SU-DHL-6 (cell line): ENCODE measurements around the gene ZNF205.

ENCODE experiments used
- H2AFZ ChIP-seq: fragments of 200-600 bp; sonication (generic); 2 replicates; pipeline ENCODE4 v1.6.1; 2014; ENCODE audit warnings: low read depth, mild to moderate bottlenecking, moderate library complexity, mixed read lengths, antibody characterized with exemption, low read length; ENCODE audit not compliant: severe bottlenecking
- H3F3A ChIP-seq: fragments of 200-600 bp; shearing (Covaris generic); 2 replicates; pipeline ENCODE4 v1.6.0; 2016; ENCODE audit warnings: antibody characterized with exemption, mild to moderate bottlenecking; ENCODE audit not compliant: insufficient read depth
- H3K27ac ChIP-seq: fragments of 200-600 bp; sonication (generic); 2 replicates; pipeline ENCODE4 v1.5.1; 2016; ENCODE audit warnings: low read depth, mild to moderate bottlenecking, low read length, moderate library complexity, mixed read lengths
- H3K27me3 ChIP-seq: fragments of 200-600 bp; sonication (generic), shearing (Covaris generic); 2 replicates; pipeline ENCODE4 v1.6.0; 2014; ENCODE audit warnings: mild to moderate bottlenecking, low read length
- H3K36me3 ChIP-seq: fragments of 200-600 bp; sonication (generic); 2 replicates; pipeline ENCODE4 v1.6.1; 2014; ENCODE audit warnings: mild to moderate bottlenecking, low read length, mixed read lengths
- H3K4me2 ChIP-seq: fragments of 300-600, 200-600 bp; shearing (Covaris generic), sonication (generic); 2 replicates; pipeline ENCODE4 v1.6.0; 2014; ENCODE audit warnings: low read length, low read depth, mild to moderate bottlenecking; ENCODE audit not compliant: poor library complexity, severe bottlenecking
- H3K4me3 ChIP-seq: fragments of 200-600 bp; sonication (generic); 2 replicates; pipeline ENCODE4 v1.5.1; 2014; ENCODE audit warnings: antibody characterized with exemption, low read length, mild to moderate bottlenecking, mixed read lengths; ENCODE audit not compliant: insufficient read depth, poor library complexity, severe bottlenecking
- H3K79me2 ChIP-seq: fragments of 200-600 bp; sonication (generic); 2 replicates; pipeline ENCODE4 v1.6.1; 2014; ENCODE audit warnings: mild to moderate bottlenecking, low read length, moderate library complexity; ENCODE audit not compliant: insufficient read depth
- H3K9ac ChIP-seq: fragments of 200-600 bp; sonication (generic); 2 replicates; pipeline ENCODE4 v1.7.0; 2014; ENCODE audit warnings: mild to moderate bottlenecking, low read length
- H3K9me2 ChIP-seq: fragments of 200-600 bp; sonication (generic); replicated peaks from 2 replicates; pipeline ENCODE4 v1.6.1; 2014; ENCODE audit warnings: low read length; ENCODE audit not compliant: insufficient read depth
- H3K9me3 ChIP-seq: fragments of 200-600 bp; sonication (generic); 2 replicates; pipeline ENCODE4 v1.6.1; 2014; ENCODE audit warnings: low read length, mixed read lengths; ENCODE audit not compliant: insufficient read depth
- H4K20me1 ChIP-seq: fragments of 200-600 bp; sonication (generic); 2 replicates; pipeline ENCODE4 v1.6.1; 2014; ENCODE audit warnings: low read depth, mild to moderate bottlenecking, antibody characterized with exemption, low read length, moderate library complexity, mixed read lengths
- CTCF ChIP-seq: fragments of 200-600 bp; sonication (generic); IDR thresholded peaks from one replicate; pipeline ENCODE4 v1.5.1; 2017; ENCODE audit warnings: antibody characterized with exemption, mild to moderate bottlenecking, low read length, moderate library complexity; ENCODE audit not compliant: insufficient read depth, poor library complexity, severe bottlenecking
- EZH2phosphoT487 ChIP-seq: fragments of 200-600 bp; sonication (generic), shearing (Covaris generic); conservative IDR thresholded peaks from 2 replicates; pipeline ENCODE4 v1.6.1; 2018; ENCODE audit warnings: mild to moderate bottlenecking, antibody characterized with exemption, low read length, moderate library complexity, mixed read lengths

Gene ZNF205

GRCh38 chr16:3144321-3144983 is 32.1 kb downstream of the ZNF205 start:
- H4K20me1 ChIP-seq = no peaks in the 10 kb centered on the region
- TF ChIP-seq CTCF = no peak
- TF ChIP-seq EZH2phosphoT487 = no peak
- H3K9ac ChIP-seq = no peak overlapping the region
- H2AFZ ChIP-seq = no peak overlapping the region
- no peak overlapping the region for H3K27ac ChIP-seq
- H3K79me2 ChIP-seq = no peaks in the 10 kb centered on the region
- H3K27me3 ChIP-seq = no peaks in the 10 kb centered on the region
- no peaks in the 10 kb centered on the region for H3K9me2 ChIP-seq
- H3K4me3 ChIP-seq = no peak overlapping the region
- no peaks in the 10 kb centered on the region for H3K36me3 ChIP-seq
- no peak overlapping the region for H3K4me2 ChIP-seq
- H3K9me3 ChIP-seq = no peaks in the 10 kb centered on the region
- H3F3A ChIP-seq = no peaks in the 10 kb centered on the region

- Histone ChIP-seq H3K27ac (no peak overlapping the region), H2AFZ (no peak overlapping the region), H3K4me2 (no peak overlapping the region), H3F3A (no peaks in the 10 kb centered on the region), H3K79me2 (no peaks in the 10 kb centered on the region), H3K36me3 (no peaks in the 10 kb centered on the region), H3K9me2 (no peaks in the 10 kb centered on the region), H3K27me3 (no peaks in the 10 kb centered on the region), H3K9ac (no peak overlapping the region), H3K4me3 (no peak overlapping the region), H3K9me3 (no peaks in the 10 kb centered on the region), H4K20me1 (no peaks in the 10 kb centered on the region)
- TF ChIP-seq EZH2phosphoT487 (no peak), CTCF (no peak)
Observed at GRCh38 chr16:3145151-3145550, 32.8 kb downstream of the ZNF205 start.

DNA sequence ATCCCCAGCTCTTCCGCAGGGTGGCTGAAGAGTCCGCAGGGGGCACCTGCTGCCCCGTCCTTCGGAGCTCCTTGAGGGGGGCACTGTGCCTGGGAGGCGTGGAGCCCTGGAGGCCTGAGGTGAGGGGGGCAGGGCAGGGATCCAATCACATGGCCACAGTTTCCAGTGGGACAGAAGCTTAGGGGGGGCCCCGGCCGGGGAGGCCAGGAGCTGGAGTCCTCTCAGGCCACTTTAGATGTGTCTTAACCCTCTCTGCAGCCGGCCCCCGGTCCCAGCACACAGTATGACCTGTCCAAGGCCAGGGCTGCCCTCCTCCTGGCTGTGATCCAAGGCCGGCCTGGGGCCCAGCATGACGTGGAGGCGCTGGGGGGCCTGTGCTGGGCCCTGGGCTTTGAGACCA is 33.3 kb downstream of the ZNF205 start:
- TF ChIP-seq CTCF (no peak), EZH2phosphoT487 (no peak)
- Histone ChIP-seq H3K79me2 (no peaks in the 10 kb centered on the region), H2AFZ (no peak overlapping the region), H3K9me3 (no peaks in the 10 kb centered on the region), H3K4me2 (no peak overlapping the region), H3K27ac (no peak overlapping the region), H4K20me1 (no peaks in the 10 kb centered on the region), H3K27me3 (no peaks in the 10 kb centered on the region), H3K9ac (no peak overlapping the region), H3K9me2 (no peaks in the 10 kb centered on the region), H3K4me3 (no peak overlapping the region), H3F3A (peaks cover 1% of the 10 kb centered on the region; the same call in 1 of the 2 replicates), H3K36me3 (no peaks in the 10 kb centered on the region)
